Peyer's patch (tissue), 4 donors: ENCODE results near the gene SURF2. TPM values are rescaled to one million over a fixed set of nuclear protein-coding genes. Genes with fewer than 3 reads are reported as not detected.

Source experiments
- DNase-seq, 3 donors: peaks; one replicate each; pipeline ENCODE4 v3.0.0-alpha.2; 2017 to 2019
- H3K27ac ChIP-seq, 4 donors: fragments of 200-600 bp; sonication (generic); one replicate each; pipeline ENCODE4 v1.5.1; 2016 to 2019
- H3K27me3 ChIP-seq, 2 donors: fragments of 200-600 bp; sonication (generic); one replicate each; pipeline ENCODE4 v1.5.1; 2019
- H3K36me3 ChIP-seq, 3 donors: fragments of 200-600 bp; sonication (generic); one replicate each; pipeline ENCODE4 v1.5.1; 2016 to 2019
- H3K4me1 ChIP-seq, 4 donors: fragments of 200-600 bp; sonication (generic); one replicate each; pipeline ENCODE4 v1.5.1; 2016 to 2019
- H3K4me3 ChIP-seq, 4 donors: fragments of 200-600 bp; sonication (generic); 1 replicate in 3 of 4; 2 replicates in 1 of 4; pipeline ENCODE4 v1.5.1; 2016 to 2019; ENCODE audit warnings: mild to moderate bottlenecking in 1 of 4
- H3K9me3 ChIP-seq, 4 donors: fragments of 200-600 bp; sonication (generic); one replicate each; pipeline ENCODE4 v1.5.1; 2016 to 2019; ENCODE audit warnings: mild to moderate bottlenecking in 1 of 4
- CTCF ChIP-seq, 6 experiments: fragments of 450-650 bp in 4 of 6; fragments of 200-600 bp in 2 of 6; sonication (generic) in 1 of 6; IDR thresholded peaks; one replicate each; pipeline ENCODE4 v1.5.1; 2017 to 2019; ENCODE audit warnings: antibody characterized with exemption in 6 of 6, mild to moderate bottlenecking in 3 of 6, moderate library complexity in 1 of 6
- POLR2A ChIP-seq, 2 donors: fragments of 450-650 bp; IDR thresholded peaks; one replicate each; pipeline ENCODE4 v1.5.1; 2017; ENCODE audit warnings: antibody characterized with exemption in 2 of 2, mild to moderate bottlenecking in 2 of 2, moderate library complexity in 2 of 2
- total RNA-seq, 4 donors: library from RNA; depleted of rRNA; stranded (reverse); fragments of >200 nt; gene quantifications; one replicate each; pipeline ENCODE4 v1.1.0, GENCODE V29; 2016

SURF2 gene
- total RNA-seq, 4 donors from 2014 or later: 5.4 to 18.9 (median 15.3) TPM

GRCh38 chr9:133384736-133385321, 28.5 kb downstream of the SURF2 start:
- no peak for DNase-seq
- Histone ChIP-seq H3K27ac (no peak overlapping the region), H3K9me3 (no peaks in the 10 kb centered on the region), H3K4me3 (no peak overlapping the region), H3K27me3 (no peaks in the 10 kb centered on the region), H3K36me3 (no peaks in the 10 kb centered on the region), H3K4me1 (no peaks in the 10 kb centered on the region)
- TF ChIP-seq CTCF (IDR thresholded peaks at IDR 0.05): no peak
- no peak for TF ChIP-seq POLR2A (IDR thresholded peaks at IDR 0.05)

- Histone ChIP-seq H3K9me3 (no peaks in the 10 kb centered on the region), H3K4me1 (no peaks in the 10 kb centered on the region), H3K4me3 (no peak overlapping the region), H3K27ac (no peak overlapping the region), H3K36me3 (no peaks in the 10 kb centered on the region), H3K27me3 (no peaks in the 10 kb centered on the region)
- TF ChIP-seq POLR2A (IDR thresholded peaks at IDR 0.05): no peak
- TF ChIP-seq CTCF (IDR thresholded peaks at IDR 0.05): no peak
- DNase-seq: no peak
Observed at GRCh38 chr9:133385452-133385851, 29.1 kb downstream of the SURF2 start.

DNA sequence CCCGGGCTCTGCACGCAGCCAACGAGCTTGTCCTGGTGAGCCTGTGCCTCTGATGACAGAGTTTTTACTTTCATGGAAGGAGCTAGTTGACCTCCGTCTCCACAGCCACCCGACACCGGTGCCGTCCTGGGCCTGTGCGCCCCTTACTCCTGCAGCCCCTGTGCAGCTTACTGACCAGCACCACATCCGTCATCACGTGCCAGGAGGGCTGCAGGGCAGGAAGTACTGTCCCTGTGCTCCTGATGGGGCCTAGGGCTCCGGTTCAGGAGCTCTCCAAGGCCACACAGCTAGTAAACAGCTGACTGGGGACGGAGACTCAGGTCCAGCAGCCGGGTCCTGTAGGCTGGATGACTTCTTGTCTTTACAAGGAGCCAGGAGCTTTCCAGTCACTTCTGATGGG, 30.0 kb downstream of the SURF2 start:
- DNase-seq: no peak
- Histone ChIP-seq H3K4me3 (no peak overlapping the region), H3K27me3 (no peaks in the 10 kb centered on the region), H3K9me3 (no peaks in the 10 kb centered on the region), H3K4me1 (no peaks in the 10 kb centered on the region), H3K36me3 (no peaks in the 10 kb centered on the region), H3K27ac (no peak overlapping the region)
- no peak for TF ChIP-seq POLR2A (IDR thresholded peaks at IDR 0.05)
- no peak for TF ChIP-seq CTCF (IDR thresholded peaks at IDR 0.05)

- Histone ChIP-seq H3K4me3 (no peak overlapping the region), H3K27me3 (no peaks in the 10 kb centered on the region), H3K4me1 (no peaks in the 10 kb centered on the region), H3K9me3 (no peaks in the 10 kb centered on the region), H3K27ac (no peak overlapping the region), H3K36me3 (no peaks in the 10 kb centered on the region)
- DNase-seq: no peak
- no peak for TF ChIP-seq CTCF (IDR thresholded peaks at IDR 0.05)
- TF ChIP-seq POLR2A (IDR thresholded peaks at IDR 0.05): no peak
Observed at GRCh38 chr9:133387680-133388079, 31.3 kb downstream of the SURF2 start.

GRCh38 chr9:133389025-133389557, 32.7 kb downstream of the SURF2 start:
- H3K27ac ChIP-seq: no peak overlapping the region
- H3K4me1 ChIP-seq: no peaks in the 10 kb centered on the region
- no peak overlapping the region for H3K4me3 ChIP-seq
- DNase-seq: no peak
- no peak for TF ChIP-seq CTCF (IDR thresholded peaks at IDR 0.05)
- TF ChIP-seq POLR2A (IDR thresholded peaks at IDR 0.05): no peak
- no peaks in the 10 kb centered on the region for H3K27me3 ChIP-seq
- no peaks in the 10 kb centered on the region for H3K36me3 ChIP-seq
- no peaks in the 10 kb centered on the region for H3K9me3 ChIP-seq

- TF ChIP-seq CTCF (IDR thresholded peaks at IDR 0.05): no peak
- no peak for TF ChIP-seq POLR2A (IDR thresholded peaks at IDR 0.05)
- Histone ChIP-seq H3K36me3 (no peaks in the 10 kb centered on the region), H3K4me1 (no peaks in the 10 kb centered on the region), H3K27me3 (no peaks in the 10 kb centered on the region), H3K27ac (no peak overlapping the region), H3K9me3 (no peaks in the 10 kb centered on the region), H3K4me3 (no peak overlapping the region)
- DNase-seq: no peak
Observed at GRCh38 chr9:133389562-133389961, 33.2 kb downstream of the SURF2 start.
